HG02938 (cell line): Measurements from ENCODE around the gene CCDC183.
A peak's percentile ranks its signal among the peaks of the same experiment; 100 is the strongest.
"Not testable (repeated sequence)": the region's sequence is repeated elsewhere in the genome, so short reads cannot be mapped to it uniquely, and the experiment has no call there.

Experiments
- ATAC-seq: cut with Tn5 transposase; IDR thresholded peaks from one replicate; pipeline ENCODE4 v1.9.1; 2021; ENCODE audit warnings: mild to moderate bottlenecking, moderate library complexity; ENCODE audit not compliant: unreplicated experiment

CCDC183 gene

DNA sequence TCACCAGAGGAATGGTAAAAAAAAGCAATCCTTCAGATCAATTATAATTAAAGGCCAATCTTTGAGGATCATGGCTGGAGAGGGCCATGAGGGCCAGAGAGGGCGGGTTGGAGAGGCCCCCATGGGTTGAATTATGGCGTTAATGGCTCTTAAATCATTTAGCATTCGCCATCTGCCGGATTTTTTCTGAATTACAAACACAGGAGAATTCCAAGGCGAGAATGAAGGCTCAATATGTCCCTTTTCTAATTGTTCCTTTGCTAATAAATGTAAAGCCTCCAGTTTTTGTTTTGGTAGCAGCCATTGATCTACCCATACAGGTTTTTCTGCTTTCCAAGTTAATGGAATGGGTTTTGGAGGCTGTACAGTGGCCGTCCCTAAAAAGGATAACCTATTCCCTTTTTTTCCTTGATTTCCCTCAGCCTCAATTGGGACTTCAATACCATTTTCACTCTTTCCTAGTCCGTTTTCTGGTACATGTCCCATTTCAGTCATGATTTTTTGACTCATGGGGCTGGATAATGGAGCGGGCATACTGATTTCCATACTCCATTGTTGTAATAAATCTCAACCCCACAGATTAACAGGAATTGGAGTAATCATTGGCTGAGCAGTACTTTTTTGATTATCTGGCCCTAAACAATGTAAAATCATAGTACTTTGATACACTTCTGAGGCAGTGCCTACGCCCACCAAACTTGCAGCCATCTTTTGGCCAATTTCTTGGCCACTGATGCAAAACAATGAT, 11.7 kb upstream of the CCDC183 start:
- no peak for ATAC-seq

DNA sequence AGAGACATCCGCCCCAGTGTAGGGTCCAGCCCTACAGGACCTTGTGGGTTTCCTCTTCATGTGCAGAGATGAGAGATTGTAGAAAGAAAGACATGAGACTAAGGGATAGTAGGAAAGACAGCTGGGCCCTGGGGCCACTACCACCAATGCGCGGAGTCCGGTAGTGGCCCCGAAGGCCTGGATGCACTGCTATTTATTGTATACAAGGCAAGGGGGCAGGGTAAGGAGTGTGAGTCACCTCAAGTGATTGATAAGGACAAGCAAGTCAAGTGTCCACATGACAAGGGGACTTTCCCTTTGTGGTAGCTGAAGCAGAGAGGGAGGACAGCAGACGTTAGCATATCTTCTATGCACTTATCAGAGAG, 11.2 kb upstream of the CCDC183 start:
- no peak for ATAC-seq

DNA sequence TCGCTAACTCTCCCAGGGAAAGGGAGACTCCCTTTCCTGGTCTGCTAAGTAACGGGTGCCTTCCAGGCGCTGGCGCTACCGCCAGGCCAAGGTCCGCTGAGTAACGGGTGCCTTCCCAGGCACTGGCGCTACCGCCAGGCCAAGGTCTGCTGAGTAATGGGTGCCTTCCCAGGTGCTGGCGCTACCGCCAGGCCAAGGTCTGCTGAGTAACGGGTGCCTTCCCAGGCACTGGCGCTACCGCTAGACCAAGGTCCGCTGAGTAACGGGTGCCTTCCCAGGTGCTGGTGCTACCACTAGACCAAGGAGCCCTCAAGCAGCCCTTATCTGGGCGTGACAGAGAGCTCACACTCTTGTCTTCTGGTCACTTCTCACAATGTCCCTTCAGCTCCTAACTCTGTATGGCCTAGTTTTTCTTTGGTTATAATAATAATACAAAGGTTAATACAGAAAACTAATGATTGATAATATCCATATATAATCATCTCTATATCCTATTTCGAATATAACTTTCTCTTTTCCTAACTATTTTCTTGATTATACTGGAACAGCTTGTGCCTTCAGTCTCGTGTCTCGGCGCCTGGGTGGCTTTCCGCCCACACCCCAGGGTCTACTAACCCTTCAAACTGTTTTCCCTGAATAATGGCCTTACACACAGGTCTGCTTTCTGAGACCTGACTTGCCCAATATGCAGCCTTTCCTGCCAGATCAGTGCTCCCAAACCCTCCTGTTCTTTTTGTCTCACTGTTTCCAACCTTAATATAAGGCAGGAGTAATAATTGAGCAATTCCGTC, 10.4 kb upstream of the CCDC183 start:
- not testable (repeated sequence) for ATAC-seq

DNA sequence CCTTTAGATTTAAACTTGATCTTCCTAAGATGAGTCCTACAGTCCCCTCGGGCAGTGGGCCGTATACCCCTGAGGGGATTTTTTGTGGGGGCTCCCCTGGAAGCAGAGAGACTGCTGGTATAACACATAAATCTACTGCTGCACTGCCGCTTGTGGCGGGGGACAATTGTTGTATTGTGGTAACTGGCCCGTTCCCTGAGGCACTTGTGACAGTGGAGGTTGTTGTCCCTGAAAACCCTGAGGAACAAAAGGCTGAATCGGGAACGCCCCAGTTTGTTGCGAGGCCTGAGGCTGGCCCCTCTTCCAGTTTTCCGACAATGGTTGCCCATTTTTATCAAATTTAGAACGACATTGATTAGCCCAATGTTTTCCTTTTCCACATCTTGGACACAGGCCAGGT, 9.7 kb upstream of the CCDC183 start:
- no peak for ATAC-seq

DNA sequence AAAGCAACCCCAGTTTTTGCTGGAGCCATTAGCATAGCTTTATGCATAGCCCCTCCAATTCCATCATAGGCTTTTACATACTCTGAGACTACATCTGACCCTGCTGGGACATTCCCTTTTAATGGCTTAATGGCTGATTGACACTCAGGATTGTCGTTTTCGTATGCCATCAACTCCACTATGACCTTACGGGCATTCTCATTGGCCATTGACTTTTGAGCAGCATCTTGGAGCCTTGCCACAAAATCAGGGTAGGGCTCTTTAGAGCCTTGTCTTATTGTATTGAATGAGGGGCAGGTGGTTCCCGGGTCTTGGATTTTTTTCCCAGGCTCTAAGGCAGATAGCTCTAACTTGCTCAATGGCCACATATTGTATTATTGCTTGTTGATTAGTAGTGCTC, 9.2 kb upstream of the CCDC183 start:
- ATAC-seq = not testable (repeated sequence)

DNA sequence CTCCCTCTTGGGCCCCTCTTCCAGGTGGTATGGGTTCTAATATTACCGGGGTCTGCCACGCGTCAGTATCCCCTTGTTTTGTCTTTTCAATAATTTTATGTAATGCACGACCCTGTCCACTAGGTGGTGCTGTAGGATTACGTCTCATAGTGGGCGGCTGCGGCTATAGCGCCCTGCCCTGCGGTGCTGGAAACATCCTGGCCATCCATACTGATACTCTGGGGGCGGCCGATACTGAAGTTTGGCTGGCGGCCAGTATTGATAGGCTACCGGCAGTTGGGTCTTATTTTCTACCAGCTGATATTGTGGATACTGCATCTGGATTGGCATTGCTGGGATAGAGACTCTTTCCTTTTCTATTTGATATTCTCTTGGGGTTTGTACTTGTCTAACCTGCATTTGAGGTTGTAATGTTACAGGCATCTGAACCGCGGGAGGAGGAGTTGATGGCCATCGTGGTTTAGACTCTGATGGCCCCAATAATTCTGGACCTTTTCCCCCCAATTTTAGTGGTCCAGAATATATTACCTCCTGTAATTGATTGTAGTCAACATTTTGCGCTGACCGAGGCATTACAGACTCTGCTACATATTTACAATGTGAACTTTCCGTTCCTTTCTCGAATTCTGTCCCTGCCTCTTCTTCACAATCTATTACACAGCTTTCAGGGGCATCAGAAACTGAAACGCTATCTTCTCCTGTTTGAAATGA, 8.3 kb upstream of the CCDC183 start:
- ATAC-seq = no peak

DNA sequence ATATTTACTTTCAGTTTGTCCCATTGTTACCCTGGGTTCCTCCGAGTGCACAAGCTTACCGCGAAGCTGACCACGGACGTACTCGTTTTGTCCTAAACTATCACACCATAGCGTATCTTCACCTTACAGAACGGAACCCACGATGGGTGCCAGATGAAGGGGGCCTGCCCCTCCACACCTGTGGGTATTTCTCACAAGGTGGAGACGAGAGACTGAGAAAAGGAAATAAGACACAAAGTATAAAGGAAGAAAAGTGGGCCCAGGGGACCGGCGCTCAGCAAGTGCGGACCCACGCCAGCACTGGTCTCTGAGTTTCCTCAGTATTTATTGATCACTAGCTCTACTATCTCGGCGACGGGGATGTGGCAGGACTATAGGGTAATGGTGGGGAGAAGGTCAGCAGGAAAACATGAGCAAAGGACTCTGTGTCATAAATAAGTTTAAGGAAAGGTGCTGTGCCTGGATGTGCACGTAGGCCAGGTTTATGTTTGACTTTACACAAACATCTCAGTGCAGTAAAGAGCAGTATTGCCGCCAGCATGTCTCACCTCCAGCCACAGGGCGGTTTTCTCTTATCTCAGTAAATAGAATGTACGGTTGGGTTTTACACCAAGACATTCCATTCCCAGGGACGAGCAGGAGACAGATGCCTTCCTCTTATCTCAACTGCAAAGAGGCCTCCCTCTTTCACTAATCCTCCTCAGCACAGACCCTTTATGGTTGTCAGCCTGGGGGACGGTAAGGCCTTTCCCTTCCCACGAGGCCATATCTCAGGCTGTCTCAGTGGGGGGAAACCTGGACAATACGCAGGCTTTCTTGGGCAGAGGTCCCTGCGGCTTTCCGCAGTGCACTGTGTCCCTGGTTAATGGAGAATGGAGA, 7.3 kb upstream of the CCDC183 start:
- not testable (repeated sequence) for ATAC-seq

DNA sequence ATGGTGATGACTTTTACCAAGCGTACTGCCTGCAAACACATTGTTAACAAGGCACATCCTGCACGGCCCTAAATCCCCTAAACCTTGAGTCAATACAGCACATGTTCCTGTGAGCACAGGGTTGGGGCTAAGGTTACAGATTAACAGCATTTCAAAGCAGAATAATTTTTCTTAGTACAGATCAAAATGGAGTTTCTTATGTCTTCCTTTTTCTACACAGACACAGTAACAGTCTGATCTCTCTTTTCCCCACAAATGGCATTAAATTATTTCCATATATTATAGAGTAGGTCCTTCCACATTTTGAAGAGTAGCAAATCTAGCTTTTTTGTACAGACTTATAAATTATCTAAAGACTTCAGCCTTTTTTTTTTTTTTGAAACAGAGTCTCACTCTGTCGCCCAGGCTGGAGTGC, 6.6 kb upstream of the CCDC183 start:
- no peak for ATAC-seq

DNA sequence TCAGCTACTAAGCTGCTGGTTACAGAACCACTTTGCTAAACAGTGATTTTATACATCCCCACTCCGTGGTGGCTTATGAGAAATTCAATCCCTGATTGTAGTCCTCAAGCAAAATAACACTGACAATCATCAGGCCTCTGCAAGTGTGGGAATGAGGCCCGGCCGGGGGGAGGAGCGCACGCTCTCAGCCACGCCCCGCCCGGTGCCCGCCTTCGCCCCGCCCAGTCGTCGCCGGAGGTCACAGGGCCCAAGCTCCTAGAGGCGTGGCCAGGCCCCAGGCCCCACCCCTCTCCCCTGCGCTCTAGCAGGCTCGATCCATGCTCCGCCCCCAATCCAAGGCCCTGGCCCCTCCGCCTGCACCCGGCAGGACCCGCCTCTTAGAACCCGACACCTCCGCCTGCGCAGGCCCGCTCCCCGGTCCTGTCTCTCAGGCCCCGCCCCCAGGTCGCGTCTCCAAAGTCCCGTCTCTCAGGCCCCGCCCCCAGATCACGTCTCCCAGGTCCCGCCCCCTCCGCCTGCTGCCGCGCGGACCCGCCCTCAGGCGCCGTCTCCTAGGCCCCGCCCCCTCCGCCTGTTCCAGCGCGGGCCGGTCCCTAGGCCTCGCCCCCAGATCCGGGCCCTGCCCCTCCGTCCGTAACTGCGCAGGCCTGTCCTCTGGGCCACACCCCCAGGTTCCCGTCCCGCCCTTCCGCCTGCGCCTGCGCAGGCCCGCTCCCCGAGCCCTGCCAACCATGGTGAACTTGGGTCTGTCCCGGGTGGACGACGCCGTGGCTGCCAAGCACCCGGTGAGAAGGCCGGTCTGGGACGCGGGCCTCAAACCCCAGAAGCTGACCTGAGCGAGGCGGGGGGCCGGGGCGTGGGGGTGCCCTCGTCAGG, 5.3 kb upstream of the CCDC183 start, which contains the start of gene TMEM141:
TMEM141 (plus strand) TSS at position 705 of the 876 bp plus-strand sequence; CDS start at position 732, 27 bp downstream.
- peak; percentile 77 for ATAC-seq

DNA sequence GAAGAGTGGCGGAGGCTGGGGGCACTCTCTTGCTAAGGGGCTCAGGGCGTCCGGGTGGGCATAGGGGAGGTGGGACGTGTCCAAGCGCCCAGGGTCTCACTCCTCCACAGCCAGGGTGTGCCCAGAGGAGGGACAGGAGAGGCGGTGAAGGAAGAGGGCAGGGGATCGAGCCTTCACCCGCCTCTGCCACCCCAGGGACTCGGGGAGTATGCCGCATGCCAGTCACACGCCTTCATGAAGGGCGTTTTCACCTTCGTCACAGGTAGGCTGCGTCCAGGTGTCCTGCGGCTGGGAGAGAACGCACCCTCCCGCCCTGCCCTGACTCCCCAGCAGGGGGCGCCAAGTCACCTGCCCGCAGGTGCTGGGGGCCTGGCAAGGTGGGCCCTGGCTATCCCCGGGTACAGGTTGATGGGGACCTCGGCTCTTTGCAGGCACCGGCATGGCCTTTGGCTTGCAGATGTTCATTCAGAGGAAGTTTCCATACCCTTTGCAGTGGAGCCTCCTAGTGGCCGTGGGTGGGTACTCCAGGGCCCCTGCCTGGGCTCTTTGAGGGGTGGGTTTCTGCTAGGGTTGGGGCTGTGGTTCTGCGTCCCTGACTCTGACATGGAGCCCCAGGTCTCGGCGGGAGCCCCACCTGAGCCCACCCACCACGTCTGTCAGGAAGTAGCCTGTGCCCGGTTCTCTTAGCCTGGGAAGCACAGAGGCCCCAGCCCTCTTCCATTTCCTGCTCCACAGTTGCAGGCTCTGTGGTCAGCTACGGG, 4.4 kb upstream of the CCDC183 start:
- peak; percentile 10 for ATAC-seq

DNA sequence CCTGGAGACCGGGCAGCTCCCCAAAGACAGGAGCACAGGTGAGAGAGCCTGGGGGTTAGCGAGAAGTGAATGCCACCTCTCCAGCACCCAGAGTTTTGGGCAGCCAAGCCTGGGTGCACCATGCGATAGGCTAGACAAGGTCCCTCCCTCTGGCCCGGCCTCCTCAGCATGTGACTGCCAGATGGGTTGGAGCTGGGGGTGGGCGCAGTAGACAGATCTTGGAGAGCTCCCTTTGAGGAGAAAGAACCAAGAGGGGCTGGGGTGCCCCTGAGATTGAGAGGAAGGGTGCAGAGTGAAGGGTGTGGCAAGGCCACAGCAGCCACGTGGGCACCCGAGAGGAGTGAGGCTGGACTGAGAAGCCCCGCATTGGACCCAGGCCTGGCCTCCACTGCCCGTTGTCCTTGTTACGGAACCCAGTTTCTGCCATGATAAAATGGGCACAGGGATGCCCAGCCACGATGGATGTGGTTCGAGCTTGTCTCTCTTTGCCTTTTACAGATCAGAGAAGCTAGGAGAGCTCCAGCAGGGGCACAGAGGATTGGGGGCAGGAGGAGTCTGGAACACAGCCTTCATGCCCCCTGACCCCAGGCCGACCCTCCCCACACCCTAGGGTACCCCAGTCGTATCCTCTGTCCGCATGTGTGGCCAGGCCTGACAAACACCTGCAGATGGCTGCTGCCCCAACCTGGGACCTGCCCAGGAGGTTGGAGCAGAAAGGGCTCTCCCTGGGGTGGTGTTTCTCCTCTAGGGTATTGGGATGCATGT, 3.6 kb upstream of the CCDC183 start:
- no peak for ATAC-seq

DNA sequence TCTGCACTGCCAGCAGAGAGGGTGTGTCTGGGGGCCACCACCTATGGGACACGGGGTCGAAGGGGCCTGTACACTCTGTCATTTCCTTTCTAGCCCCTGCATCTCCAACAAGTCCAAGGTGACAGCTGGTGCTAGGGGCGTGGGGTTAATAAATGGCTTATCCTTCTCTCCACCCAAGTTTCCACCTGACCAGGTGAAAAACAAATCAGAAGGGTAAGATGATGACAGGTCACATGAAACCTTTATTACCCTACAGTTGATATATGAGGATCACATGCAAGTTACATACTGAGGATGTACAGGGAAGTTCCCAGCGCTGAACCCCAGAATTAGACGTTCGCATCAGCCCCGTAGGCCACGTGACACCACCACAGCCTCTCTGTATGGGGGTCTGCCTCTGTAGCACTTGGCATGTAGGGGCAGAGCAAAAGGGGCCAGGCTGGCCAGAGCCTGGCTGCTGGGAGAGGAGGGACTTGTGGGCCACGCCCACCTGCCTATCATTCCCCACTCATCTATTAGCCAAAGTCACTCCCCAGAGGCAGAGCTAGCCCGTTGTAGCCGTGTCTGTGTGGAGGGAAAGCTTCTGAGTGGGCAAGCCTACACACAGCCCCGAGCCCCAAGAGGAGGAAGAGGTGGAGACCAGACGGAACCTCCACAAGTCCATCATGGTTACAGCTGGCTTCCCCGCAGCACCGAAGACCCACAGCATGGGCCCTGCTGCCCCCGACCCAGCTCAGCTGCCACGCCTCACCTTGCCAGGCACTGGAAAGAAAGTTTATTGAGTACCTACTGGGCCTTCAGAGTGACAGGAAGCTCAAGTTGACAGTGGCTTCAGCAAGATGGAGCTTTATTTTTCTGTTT, 2.8 kb upstream of the CCDC183 start:
- ATAC-seq = no peak

DNA sequence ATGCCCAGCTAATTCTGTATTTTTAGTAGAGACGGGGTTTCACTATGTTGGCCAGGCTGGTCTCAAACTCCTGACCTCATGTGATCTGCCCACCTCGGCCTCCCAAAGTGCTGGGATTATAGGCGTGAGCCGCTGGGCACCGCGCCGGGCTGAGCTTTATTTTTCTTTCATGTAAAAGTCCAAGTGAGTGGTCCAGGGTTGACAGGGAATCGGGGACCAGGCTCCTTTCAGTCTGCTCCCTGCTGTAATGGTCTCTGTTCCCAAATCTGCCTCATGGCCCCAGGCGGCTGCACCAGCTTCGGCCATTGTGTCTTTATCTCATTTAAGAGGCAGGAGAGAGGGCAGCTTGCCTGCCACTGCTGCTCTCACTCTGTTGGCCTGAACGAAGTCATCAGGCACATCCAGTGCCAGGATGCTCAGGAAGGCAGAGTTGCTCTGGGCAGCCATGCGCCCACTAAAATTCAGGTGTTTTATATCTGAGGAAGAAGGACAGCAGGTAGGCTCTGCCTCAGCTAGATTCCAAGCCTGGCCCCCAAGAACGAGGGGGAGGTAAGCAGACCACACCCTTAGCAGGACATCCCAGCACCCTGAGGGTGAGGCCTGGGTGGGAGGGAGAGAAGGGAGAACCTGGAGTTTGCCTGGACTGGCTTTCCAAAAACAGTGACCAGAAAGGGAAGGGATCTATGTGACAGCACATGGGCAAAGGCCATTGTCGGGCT, 1.7 kb upstream of the CCDC183 start:
- no peak for ATAC-seq

DNA sequence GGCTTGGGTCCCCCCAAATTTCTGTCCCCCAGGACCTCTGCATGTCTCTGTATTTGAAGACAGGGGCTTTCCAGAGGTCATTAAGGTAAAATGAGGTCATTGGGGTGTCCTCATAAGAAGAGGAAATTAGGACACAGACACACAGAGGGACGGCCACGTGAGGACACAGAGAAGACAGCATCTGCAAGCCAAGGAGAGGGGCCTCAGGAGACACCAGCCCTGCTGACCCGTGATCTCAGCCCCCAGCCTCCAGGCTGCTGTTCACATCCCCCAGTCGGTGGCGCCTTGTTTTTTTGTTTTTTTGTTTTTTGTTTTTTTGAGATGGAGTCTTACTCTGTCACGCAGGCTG, 1.2 kb upstream of the CCDC183 start:
- no peak for ATAC-seq

DNA sequence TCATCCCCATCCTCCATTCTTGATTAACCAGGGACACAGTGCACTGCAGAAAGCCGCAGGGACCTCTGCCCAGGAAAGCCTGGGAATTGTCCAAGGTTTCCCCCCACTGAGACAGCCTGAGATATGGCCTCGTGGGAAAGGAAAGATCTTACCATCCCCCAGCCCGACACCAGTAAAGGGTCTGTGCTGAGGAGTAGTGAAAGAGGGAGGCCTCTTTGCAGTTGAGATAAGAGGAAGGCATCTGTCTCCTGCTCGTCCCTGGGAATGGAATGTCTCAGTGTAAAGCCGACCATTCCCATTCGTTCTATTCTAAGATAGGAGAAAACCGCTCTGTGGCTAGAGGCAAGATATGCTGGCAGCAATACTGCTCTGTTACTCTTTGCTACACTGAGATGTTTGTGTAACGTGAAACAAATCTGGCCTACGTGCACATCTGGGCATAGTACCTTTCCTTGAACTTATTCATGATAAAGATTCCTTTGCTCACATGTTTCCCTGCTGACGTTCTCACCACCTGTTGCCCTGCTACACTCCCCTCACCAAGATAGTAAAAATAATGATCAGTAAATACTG, 723 bp downstream of the CCDC183 start:
- not testable (repeated sequence) for ATAC-seq

DNA sequence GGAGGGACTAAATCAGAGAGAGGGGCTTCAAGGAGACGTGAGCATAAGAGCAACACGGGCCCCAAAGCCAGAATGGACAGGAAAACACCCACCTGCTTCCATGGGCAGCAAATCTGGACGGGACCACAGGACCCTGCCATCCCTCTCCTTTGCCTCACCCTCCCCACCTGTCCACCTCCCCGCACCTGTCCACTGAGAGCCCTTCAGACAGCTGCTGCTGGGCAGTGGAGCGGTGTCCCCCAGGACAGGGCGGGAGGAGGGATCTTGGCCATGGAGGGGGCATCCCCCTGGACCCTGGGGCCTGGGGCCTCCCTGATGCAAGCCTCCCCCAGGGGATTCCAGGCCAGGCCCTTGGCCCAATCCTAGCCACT, 2.6 kb downstream of the CCDC183 start:
- ATAC-seq = no peak
